IMR-90 (cell line): Measurements from ENCODE around the gene ATG10. TPM values are rescaled to one million over a fixed set of nuclear protein-coding genes. Genes with fewer than 3 reads are reported as not detected.

Experiments
- ATAC-seq: fragments of 200-7000 bp; cut with Tn5 transposase; 2 replicates; pipeline ENCODE4 v1.9.1; 2020; ENCODE audit warnings: low read depth, mild to moderate bottlenecking, moderate library complexity
- BruUV-seq: library from RNA; stranded (reverse); fragments of 400-500 nt; replicated peaks from 2 replicates; lab custom pipeline; 2021; lab: Mats Ljungman, UMichigan
- CTCF ChIA-PET: fragments of 300-600 bp; formaldehyde crosslinking; extraction: SDS; loops from one replicate; lab custom pipeline; 2021; ENCODE audit warnings: antibody characterized with exemption; lab: Yijun Ruan, JAX
- POLR2A ChIA-PET: fragments of 300-600 bp; sonication (Branson Sonifier 250); formaldehyde crosslinking; loops from one replicate; lab custom pipeline; 2022; ENCODE audit warnings: antibody characterized with exemption; ENCODE audit not compliant: unreplicated experiment; lab: Charles Lee
- DNase-seq: peaks from one replicate; pipeline ENCODE4 v3.0.0; 2013
- H2AFZ ChIP-seq: replicated peaks from 2 replicates; pipeline ENCODE3; 2013; ENCODE audit warnings: low read length, mild to moderate bottlenecking; ENCODE audit not compliant: poor library complexity
- H2AK5ac ChIP-seq: 2 replicates; pipeline ENCODE4 v1.6.1; 2013; ENCODE audit warnings: low read depth, low read length, inconsistent platforms
- H2AK9ac ChIP-seq: replicated peaks from 2 replicates; pipeline ENCODE3; 2013; ENCODE audit warnings: mild to moderate bottlenecking, low read depth, low read length, moderate library complexity; ENCODE audit not compliant: poor library complexity
- H2BK120ac ChIP-seq: 2 replicates; pipeline ENCODE4 v1.6.1; 2013; ENCODE audit warnings: low read depth, low read length, inconsistent platforms
- H2BK15ac ChIP-seq: 3 replicates; pipeline ENCODE4 v1.6.1; 2013; ENCODE audit warnings: low read depth, low read length, inconsistent platforms
- H2BK20ac ChIP-seq: 2 replicates; pipeline ENCODE4 v1.6.1; 2013; ENCODE audit warnings: low read depth, mild to moderate bottlenecking, inconsistent platforms, low read length, moderate library complexity
- H2BK5ac ChIP-seq: 2 replicates; pipeline ENCODE4 v1.6.1; 2013; ENCODE audit warnings: mild to moderate bottlenecking, low read depth, low read length, inconsistent platforms; ENCODE audit not compliant: poor library complexity, severe bottlenecking
- H3K14ac ChIP-seq: replicated peaks from 2 replicates; pipeline ENCODE4 v1.6.1; 2013; ENCODE audit warnings: low read depth, low read length, inconsistent platforms
- H3K18ac ChIP-seq: 2 replicates; pipeline ENCODE4 v1.6.1; 2013; ENCODE audit warnings: low read depth, low read length, control low read depth
- H3K23ac ChIP-seq: 2 replicates; pipeline ENCODE4 v1.6.1; 2013; ENCODE audit warnings: low read depth, low read length, inconsistent platforms
- H3K27ac ChIP-seq: 2 replicates; pipeline ENCODE4 v1.5.1; 2013; ENCODE audit warnings: mild to moderate bottlenecking, control low read depth, low read length; ENCODE audit not compliant: insufficient read depth
- H3K27me3 ChIP-seq: 2 replicates; pipeline ENCODE4 v1.6.1; 2013; ENCODE audit warnings: low read length; ENCODE audit not compliant: control insufficient read depth, insufficient read depth
- H3K36me3 ChIP-seq: 2 replicates; pipeline ENCODE4 v1.6.1; 2013; ENCODE audit warnings: low read length, mixed read lengths; ENCODE audit not compliant: control insufficient read depth, insufficient read depth
- H3K4ac ChIP-seq: 2 replicates; pipeline ENCODE4 v1.6.1; 2013; ENCODE audit warnings: low read depth, low read length, inconsistent platforms
- H3K4me1 ChIP-seq: 2 replicates; pipeline ENCODE4 v1.6.1; 2013; ENCODE audit warnings: low read length, mixed read lengths; ENCODE audit not compliant: control insufficient read depth, insufficient read depth
- H3K4me2 ChIP-seq: 2 replicates; pipeline ENCODE4 v1.6.1; 2013; ENCODE audit warnings: low read depth, mild to moderate bottlenecking, control low read depth, low read length, moderate library complexity
- H3K4me3 ChIP-seq: 2 replicates; pipeline ENCODE4 v1.5.1; 2013; ENCODE audit warnings: low read depth, mild to moderate bottlenecking, control low read depth, low read length, moderate library complexity; ENCODE audit not compliant: insufficient read depth
- H3K56ac ChIP-seq: 2 replicates; pipeline ENCODE4 v1.6.1; 2013; ENCODE audit warnings: low read length, inconsistent platforms; ENCODE audit not compliant: insufficient read depth; ENCODE audit errors: extremely low read depth
- H3K79me1 ChIP-seq, 2 experiments: 2 replicates each; pipeline ENCODE4 v1.6.1; 2013; ENCODE audit warnings: low read length in 2 of 2, inconsistent platforms in 1 of 2, low read depth in 1 of 2
- H3K9ac ChIP-seq: 2 replicates; pipeline ENCODE4 v1.6.1; 2013; ENCODE audit warnings: low read depth, low read length, control low read depth
- H3K9me1 ChIP-seq: 2 replicates; pipeline ENCODE4 v1.6.1; 2013; ENCODE audit warnings: low read length, inconsistent platforms; ENCODE audit not compliant: insufficient read depth
- H3K9me3 ChIP-seq: 2 replicates; pipeline ENCODE4 v1.6.1; 2013; ENCODE audit warnings: low read length; ENCODE audit not compliant: control insufficient read depth, insufficient read depth
- H4K20me1 ChIP-seq: 2 replicates; pipeline ENCODE4 v1.6.1; 2013; ENCODE audit warnings: low read length, inconsistent platforms; ENCODE audit not compliant: insufficient read depth
- H4K5ac ChIP-seq: 2 replicates; pipeline ENCODE4 v1.6.1; 2013; ENCODE audit warnings: mild to moderate bottlenecking, low read depth, low read length, control low read depth
- H4K8ac ChIP-seq, 2 experiments: 2 replicates each; pipeline ENCODE4 v1.6.1; 2013; ENCODE audit warnings: low read depth in 2 of 2, low read length in 2 of 2, control low read depth in 1 of 2, inconsistent platforms in 1 of 2
- H4K91ac ChIP-seq: 2 replicates; pipeline ENCODE4 v1.6.1; 2013; ENCODE audit warnings: low read depth, low read length, inconsistent platforms; ENCODE audit not compliant: insufficient read depth
- BHLHE40 ChIP-seq: fragments of 150-350 bp; IDR thresholded peaks from 2 replicates; pipeline ENCODE4 v1.6.1; 2016; ENCODE audit warnings: mild to moderate bottlenecking, low read depth, low read length
- CEBPB ChIP-seq: IDR thresholded peaks from 2 replicates; pipeline ENCODE4 v1.6.1; 2012; ENCODE audit warnings: low read depth, low read length, improper control_type of control experiment
- ELK1 ChIP-seq: fragments of 150-350 bp; IDR thresholded peaks from 2 replicates; pipeline ENCODE4 v1.6.1; 2016; ENCODE audit warnings: low read depth, mild to moderate bottlenecking, low read length, moderate library complexity, borderline replicate concordance
- FOS ChIP-seq: fragments of 150-350 bp; IDR thresholded peaks from 2 replicates; pipeline ENCODE4 v1.6.1; 2016; ENCODE audit warnings: low read depth, low read length
- MAFK ChIP-seq: IDR thresholded peaks from 2 replicates; pipeline ENCODE4 v1.6.1; 2012; ENCODE audit warnings: low read depth, low read length, improper control_type of control experiment
- MAZ ChIP-seq: IDR thresholded peaks from 2 replicates; pipeline ENCODE4 v1.6.1; 2012; ENCODE audit warnings: low read depth, mild to moderate bottlenecking, low read length, improper control_type of control experiment, moderate library complexity, borderline replicate concordance
- MXI1 ChIP-seq: IDR thresholded peaks from 2 replicates; pipeline ENCODE4 v1.6.1; 2012; ENCODE audit warnings: low read depth, mild to moderate bottlenecking, low read length, moderate library complexity, borderline replicate concordance
- NFE2L2 ChIP-seq: fragments of 150-350 bp; IDR thresholded peaks from 2 replicates; pipeline ENCODE4 v1.6.1; 2016; ENCODE audit warnings: low read depth, mild to moderate bottlenecking, low read length
- RAD21 ChIP-seq: IDR thresholded peaks from 2 replicates; pipeline ENCODE4 v1.6.1; 2012; ENCODE audit warnings: low read length, improper control_type of control experiment
- RCOR1 ChIP-seq: IDR thresholded peaks from 2 replicates; pipeline ENCODE4 v1.6.1; 2012; ENCODE audit warnings: mild to moderate bottlenecking, low read length, improper control_type of control experiment; ENCODE audit not compliant: insufficient replicate concordance
- RFX5 ChIP-seq: IDR thresholded peaks from 2 replicates; pipeline ENCODE4 v1.8.0; 2012; ENCODE audit warnings: low read depth, mild to moderate bottlenecking, low read length, moderate library complexity
- SMC3 ChIP-seq: fragments of 150-350 bp; IDR thresholded peaks from 2 replicates; pipeline ENCODE4 v1.6.1; 2016; ENCODE audit warnings: low read depth, mild to moderate bottlenecking, antibody characterized with exemption, low read length, moderate library complexity
- WGBS, 2 experiments: methylation state at CpG; one replicate each; pipeline versions ENCODE4 v1.1.5 to v1.1.7; 2013; ENCODE audit warnings: missing lambda C conversion rate in 2 of 2; ENCODE audit not compliant: insufficient read length in 1 of 2; ENCODE audit errors: extremely low coverage in 2 of 2; 5-methylcytosine and 5-hydroxymethylcytosine counted together
- dilution Hi-C: fragments of 300-500 bp; cut with HindIII; formaldehyde crosslinking; loops from one replicate; pipeline ENCODE4 v1.14.3; 2018; ENCODE audit warnings: low sequenced_read_pairs; ENCODE audit not compliant: unreplicated experiment
- in situ Hi-C: fragments of 300-500 bp; cut with MboI; formaldehyde crosslinking; loops from 3 replicates; pipeline ENCODE4 v1.14.3; 2019; ENCODE audit warnings: low sequenced_read_pairs, inconsistent platforms, mixed read lengths
- intact Hi-C: fragments of 100-400 bp; cut with micrococcal nuclease; formaldehyde crosslinking; loops from 2 replicates; pipeline ENCODE4 v1.10.0; 2022
- polyA plus RNA-seq, 3 experiments: library from polyadenylated mRNA; depleted of rRNA; stranded (reverse); fragments of >200 nt; gene quantifications; 2 replicates each; pipeline ENCODE4 v1.2.3, GENCODE V29; 2012; ENCODE audit warnings: low replicate concordance in 1 of 3
- total RNA-seq: library from RNA; depleted of rRNA; stranded (reverse); fragments of >200 nt; gene quantifications from 2 replicates; pipeline ENCODE4 v1.2.3, GENCODE V29; 2012

The ATG10 gene
- total and polyA plus RNA-seq, 2 of the 4 experiments (the other 2 are of a cell fraction) = 3.4 to 8.1 TPM

GRCh38 chr5:82283893-82284292 lies 312.1 kb downstream of the ATG10 start:
- Histone ChIP-seq H3K27ac (no peak overlapping the region), H3K9me1 (no peaks in the 10 kb centered on the region; the same call in 1 of the 2 replicates), H3K18ac (no peak overlapping the region), H3K27me3 (no peaks in the 10 kb centered on the region), H3K4me2 (no peak overlapping the region), H3K9me3 (no peaks in the 10 kb centered on the region), H4K20me1 (no peaks in the 10 kb centered on the region), H2AK9ac (no peak overlapping the region), H3K9ac (no peak overlapping the region), H3K23ac (no peak overlapping the region), H3K14ac (no peak overlapping the region), H4K91ac (no peak overlapping the region), H2BK15ac (no peak overlapping the region), H3K4ac (no peak overlapping the region), H3K79me1 (peaks cover 9 to 19% of the 10 kb centered on the region in 2 experiments; a peak in 3 of 4 replicates), H3K4me3 (no peak overlapping the region), H2BK20ac (no peak overlapping the region), H2AK5ac (no peak overlapping the region), H2AFZ (no peak overlapping the region), H2BK120ac (no peak overlapping the region), H3K4me1 (no peaks in the 10 kb centered on the region), H4K8ac (no peak overlapping the region), H4K5ac (no peak overlapping the region), H3K36me3 (no peaks in the 10 kb centered on the region), H2BK5ac (no peak overlapping the region), H3K56ac (no peak overlapping the region)
- in situ Hi-C loops = no loop called here
- no TSS peak for BruUV-seq
- no peak for ATAC-seq
- TF ChIP-seq FOS (no peak), NFE2L2 (no peak), RFX5 (no peak), RCOR1 (no peak), MAFK (no peak), CEBPB (no peak), ELK1 (no peak), MXI1 (no peak), RAD21 (no peak), BHLHE40 (no peak), SMC3 (no peak), MAZ (no peak)
- CTCF ChIA-PET = interaction anchor here (1.2 kb wide), 1 partner anchor 25 kb away, joined by 5 read pairs; no protein-coding TSS in a partner anchor
- 100% methylated on average over 1 of the region's 2 CpGs; no CpG with 5 or more reads in 1 of the 2 experiments for whole genome bisulfite sequencing, 2 experiments
- POLR2A ChIA-PET = no interaction called here
- intact Hi-C loops = no loop called here
- dilution Hi-C loops = no loop called here
- no peak for DNase-seq
